Hindlimb muscle (tissue), 1 donor: ENCODE results near the gene DSC1. TPM values are rescaled to one million over a fixed set of nuclear protein-coding genes. Genes with fewer than 3 reads are reported as not detected.

ENCODE experiments used
- DNase-seq: peaks from one replicate; pipeline ENCODE4 v3.0.0-alpha.2; 2013
- polyA plus RNA-seq: library from polyadenylated mRNA; unstranded; fragments of 120-200 nt; gene quantifications from one replicate; pipeline ENCODE4 v1.2.1, GENCODE V29; 2013; ENCODE audit not compliant: insufficient read length

Gene DSC1
- polyA plus RNA-seq, 1 donor, result 0.56 TPM

DNA sequence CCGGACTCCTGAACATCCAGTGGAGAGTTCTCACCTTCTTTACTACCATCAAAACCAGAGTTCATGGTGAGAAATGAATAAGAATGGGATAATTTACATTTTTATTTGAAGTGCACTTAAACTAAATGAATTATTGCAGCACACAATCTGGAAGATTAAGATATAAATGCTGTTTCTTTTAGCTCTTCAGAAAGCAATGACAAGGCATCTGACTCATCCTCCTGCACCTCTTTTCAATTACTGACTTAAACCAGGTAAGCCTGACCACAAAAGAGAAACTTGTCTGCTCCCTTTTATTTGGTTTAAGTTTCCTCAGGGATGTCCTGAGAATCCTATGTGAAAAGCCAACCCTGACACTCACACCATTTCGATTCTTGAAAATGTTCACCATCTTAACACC lies 59.7 kb downstream of the DSC1 start:
- no peak for DNase-seq

DNA sequence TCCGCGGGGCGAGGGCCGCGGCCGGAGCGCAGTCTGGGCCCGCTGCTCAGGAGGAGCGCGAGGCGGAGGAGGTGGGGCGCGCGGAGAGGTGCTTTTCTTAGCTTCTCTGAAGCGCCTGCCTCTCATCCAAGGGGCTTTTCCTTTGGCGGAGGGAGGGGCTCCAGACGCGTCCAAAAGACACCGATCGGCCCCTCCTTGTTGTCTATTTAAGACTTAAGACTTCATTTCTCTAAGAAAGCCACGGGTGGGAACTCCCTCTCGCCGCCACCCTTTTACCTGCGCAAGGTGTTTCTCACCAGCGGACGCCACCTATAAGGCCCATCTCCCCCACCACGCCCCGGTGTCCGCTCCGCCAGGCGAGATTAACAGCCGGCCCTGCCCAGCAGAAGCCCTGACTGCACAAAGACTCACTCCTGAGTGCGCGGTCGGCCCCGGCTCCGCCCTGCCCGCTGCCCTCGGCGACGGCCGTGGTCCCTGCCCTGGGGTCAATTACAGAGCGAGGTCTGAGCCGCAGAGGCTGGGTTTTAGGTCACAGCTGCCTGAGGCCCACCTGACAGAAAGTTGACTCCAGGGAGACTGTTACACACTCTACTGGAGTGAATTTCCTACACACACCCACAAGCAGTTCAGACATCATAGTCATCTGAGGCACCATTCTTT lies 60.5 kb downstream of the DSC1 start, which contains the start of gene DSC2:
DSC2 (minus strand) TSS at position 397 of the 660 bp plus-strand sequence. CDS start 450 bp downstream, outside the sequence.
- peak; percentile 8 for DNase-seq

DNA sequence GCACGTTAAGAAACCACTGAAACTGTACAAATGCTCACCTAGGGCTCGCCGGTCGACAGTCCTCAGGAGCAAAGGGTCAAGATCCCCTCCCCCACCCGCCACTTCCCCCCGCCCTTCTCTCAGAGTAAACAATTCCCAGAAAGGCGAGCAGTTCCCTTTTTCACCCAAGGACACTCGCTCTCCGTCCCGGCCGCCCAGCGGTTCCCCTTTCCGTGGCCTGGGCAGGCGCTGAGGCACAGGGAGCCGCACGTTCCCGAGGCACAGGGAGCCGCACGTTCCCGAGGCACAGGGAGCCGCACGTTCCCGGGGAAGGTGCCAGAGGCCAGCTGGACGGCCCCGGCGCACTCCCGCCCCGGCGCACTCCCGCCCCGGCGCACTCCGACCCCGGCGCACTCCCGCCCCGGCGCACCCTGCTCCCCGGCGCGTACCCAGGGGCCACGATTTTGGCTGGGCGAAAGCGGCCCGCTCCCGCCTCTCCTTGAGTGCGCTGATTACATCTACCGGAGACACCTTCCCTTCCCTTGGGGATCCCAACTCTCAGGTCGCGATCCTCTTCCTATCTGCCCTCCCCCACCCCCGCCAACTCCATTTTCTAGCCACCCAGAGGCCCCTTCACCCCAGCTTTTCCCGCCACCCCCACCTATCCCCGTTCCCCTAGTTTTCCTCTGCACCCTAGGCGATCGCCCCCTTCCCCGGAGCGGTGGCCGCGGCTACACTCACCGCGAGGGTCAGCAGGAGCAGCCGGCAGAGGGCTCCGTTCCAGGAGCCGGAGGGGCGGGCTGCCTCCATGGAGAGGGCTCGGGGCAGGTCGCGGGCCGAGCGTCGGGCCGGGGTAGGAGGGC lies 61.3 kb downstream of the DSC1 start:
- peak; percentile 77 for DNase-seq

DNA sequence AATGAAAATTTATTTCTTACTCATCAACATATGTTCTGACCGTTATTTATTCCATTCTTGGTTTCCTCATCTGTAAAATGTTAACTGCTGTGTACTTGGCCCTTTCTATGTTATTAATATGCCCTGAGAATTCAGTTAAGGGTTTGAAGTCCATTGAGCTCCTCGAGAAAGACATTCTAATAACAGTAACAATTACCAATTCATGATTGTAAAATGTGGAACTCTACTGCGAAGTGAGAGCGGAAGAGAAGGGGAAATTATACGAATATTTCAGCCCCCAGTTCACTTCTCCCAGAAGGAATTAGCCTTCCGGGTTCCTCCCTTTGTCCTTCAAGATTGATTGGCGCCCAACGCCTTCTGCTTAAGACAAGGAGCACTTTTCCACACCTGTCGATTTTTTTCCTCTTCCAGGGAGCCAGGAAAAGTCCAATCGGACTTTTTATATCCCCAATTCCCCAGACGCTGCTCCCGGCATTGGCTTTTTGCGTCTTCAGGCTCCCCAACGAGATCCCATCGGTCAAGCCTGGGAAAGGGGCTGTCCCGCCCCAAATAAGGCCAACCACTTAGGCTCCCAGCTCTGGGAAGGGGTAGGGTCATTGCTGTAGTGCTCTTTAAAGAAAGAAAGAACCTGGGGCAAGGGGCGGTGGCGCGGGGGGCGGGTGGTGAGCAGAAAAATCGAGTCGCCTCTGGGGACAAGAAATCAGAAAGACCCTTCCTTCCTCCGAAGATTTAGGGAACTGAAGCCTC lies 62.0 kb downstream of the DSC1 start:
- peak; percentile 14 for DNase-seq

DNA sequence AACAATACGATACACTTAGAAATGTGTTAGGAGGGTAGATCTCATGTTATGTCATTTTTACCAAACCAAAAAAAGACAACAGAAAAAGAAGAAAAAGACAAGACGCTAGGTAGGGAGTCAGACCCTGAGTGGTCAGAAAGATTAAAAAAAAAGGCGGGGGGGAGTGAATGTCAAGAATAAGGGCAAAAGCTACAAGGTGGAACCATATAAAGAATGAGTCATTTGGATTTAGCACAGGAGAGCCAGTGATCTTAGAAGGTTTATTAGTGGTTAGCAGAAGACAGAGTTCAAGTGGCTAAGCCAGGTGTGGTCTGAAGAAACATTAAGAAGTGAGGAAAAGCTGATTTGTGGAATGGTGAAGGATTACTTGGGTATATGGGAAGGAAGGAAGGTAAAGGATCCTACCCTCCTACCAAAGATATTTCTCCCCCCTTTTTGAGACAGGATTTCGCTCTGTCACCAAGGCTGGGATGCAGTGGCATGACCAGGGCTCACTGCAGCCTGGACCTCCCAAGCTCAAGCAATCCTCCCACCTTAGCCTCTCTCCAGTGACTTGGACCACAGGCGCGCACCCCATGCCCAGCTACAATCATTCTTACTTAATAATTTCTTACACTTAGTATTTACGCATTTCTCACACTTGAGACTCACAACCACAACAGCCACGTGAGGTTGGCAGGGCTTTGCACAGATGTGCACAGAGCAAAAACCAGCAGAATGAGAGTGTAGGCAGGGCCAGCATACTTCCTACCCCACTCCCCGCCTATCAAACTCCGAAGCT lies 63.0 kb downstream of the DSC1 start:
- no peak for DNase-seq

DNA sequence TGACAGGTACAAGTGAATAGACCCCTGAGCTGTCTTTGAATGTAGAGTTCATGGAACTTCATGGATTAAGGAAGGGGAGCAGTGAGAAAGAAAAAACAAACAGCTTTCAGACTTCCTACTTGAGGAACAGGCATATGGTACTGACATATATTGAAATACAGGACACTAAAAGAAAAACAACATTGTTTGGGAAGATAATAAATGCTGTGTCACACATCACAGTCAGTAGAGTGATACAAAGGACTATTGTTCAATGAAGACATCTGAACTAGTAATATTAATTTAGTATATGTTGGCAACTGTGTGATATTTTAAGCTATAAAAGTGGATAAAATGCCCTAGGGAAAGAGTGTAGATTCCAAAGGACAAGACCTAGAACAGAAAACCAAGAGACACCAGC lies 63.8 kb downstream of the DSC1 start:
- DNase-seq, result no peak

DNA sequence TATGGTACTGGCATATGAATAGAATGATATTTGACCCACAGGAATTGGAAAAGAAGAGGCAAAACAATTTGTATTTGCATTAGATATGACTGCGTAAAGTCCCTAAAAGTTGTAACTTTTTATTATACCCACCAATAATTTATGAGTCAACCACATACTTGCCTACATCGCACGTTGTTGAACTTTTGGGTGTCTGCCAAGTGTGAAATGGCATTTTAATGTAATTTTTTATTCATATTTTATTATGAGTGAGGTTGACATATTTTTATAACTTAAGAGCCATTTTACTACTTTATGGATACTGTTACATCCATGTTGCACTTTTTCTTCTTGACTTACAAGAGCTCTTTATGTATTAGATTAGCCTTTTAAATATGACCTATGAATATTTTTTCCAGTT lies 65.0 kb downstream of the DSC1 start:
- DNase-seq, result no peak

DNA sequence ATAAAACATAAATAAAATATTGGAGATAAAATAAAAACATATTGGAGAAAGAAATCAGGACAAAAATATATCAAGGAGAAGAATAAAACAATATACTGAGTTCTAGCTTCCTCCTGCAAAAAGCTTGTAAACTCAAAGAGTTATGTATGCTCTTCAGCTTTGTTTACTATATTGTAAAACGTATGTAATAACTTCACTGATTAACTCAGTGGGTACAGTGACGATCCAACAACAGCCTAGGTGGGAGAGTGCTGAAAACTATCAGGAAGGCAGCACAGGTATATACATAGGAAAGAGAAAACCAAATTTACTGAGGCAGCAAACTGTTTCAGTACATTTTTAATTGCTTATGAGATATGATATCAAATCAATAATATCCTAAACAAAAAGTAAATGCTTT lies 68.8 kb downstream of the DSC1 start:
- DNase-seq, result no peak

DNA sequence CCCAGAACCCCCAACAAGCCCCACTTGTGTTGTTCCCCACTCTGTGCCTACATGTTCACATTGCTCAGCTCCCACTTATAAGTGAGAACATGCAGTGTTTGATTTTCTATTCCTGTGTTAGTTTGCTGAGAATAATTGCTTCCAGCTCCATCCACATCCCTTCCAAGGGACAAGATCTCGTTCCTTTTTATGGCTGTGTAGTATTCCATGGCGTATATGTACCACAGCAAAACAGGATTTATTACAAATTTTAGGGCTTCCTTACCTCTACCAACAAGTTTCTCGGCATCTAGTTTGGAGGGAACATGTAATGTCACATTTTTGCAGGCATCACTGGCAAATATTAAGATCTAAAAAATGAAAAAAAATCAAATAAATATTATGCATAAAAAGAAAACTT lies 69.4 kb downstream of the DSC1 start:
- DNase-seq, result no peak

DNA sequence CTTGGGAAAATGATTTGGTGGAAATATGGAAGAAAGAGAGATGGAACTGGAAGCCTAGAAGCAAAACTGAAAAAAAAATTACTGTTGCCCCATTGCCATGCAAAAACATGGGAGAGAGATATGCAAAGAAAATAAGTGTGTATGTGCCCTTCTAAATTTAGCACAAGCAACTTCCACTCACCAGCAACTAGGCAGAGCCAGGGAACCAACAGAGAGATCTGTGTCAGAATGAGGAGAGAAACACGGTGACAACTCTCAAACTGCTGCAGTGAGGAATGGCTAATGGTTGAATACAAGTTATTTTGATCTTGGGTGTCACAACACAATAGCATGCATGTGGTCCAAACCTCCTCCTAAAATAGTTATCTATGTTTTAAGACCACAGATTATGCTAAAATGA lies 71.3 kb downstream of the DSC1 start:
- no peak for DNase-seq

DNA sequence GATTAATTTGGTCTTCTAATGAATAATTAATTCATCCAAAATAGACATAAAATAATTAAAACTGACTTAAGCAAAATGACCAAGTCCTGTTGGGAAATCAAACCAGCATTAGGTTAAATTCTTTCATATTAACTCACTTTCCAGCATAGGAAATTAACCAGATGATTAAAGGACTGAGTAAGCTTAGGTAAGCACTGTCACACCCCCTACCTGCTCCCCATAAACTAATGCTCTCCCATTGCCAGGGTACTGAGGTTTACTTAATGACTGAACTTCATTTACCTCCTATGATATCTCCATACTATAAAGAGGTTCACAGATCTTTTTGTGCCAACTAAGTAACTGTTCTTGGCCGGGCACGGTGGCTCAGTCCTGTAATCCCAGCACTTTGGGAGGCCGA lies 74.1 kb downstream of the DSC1 start:
- no peak for DNase-seq

DNA sequence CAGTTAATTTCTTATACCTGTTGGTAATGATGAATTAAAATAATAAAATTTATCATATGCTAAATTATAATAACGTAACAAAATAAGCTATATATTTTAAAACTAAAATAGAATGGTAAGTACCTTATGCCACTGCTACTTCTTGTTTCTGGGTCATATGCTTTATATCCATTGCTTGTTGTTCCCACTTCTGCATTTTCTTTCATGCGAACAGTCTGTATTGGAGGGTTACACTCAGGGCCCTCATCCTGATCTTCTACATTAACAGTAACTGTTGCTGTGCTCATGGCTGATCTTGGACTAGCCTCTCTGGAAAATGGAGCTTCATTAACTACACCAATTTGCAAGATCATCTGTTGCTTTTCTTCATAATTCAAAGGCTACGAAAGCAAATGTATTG lies 82.7 kb downstream of the DSC1 start:
- DNase-seq, result no peak

Other genes with a start within 250 kb of the DSC1 start
- 1.8 TPM for gene DSC3, start 120.1 kb downstream of the DSC1 start, polyA plus RNA-seq
- 8.9 TPM for gene DSC2, start 60.4 kb downstream of the DSC1 start, polyA plus RNA-seq
- gene DSG1, start 155.3 kb upstream of the DSC1 start, polyA plus RNA-seq, result 0.88 TPM
- not detected for gene DSG4, start 213.9 kb upstream of the DSC1 start, polyA plus RNA-seq